Ramos (cell line): ENCODE measurements around the gene HSPB8.

Experiments used
- in situ Hi-C: fragments of 300-500 bp; cut with MboI; formaldehyde crosslinking; loops from one replicate; pipeline ENCODE4 v1.14.3; 2022; ENCODE audit warnings: low sequenced_read_pairs; ENCODE audit not compliant: unreplicated experiment

Gene HSPB8

DNA sequence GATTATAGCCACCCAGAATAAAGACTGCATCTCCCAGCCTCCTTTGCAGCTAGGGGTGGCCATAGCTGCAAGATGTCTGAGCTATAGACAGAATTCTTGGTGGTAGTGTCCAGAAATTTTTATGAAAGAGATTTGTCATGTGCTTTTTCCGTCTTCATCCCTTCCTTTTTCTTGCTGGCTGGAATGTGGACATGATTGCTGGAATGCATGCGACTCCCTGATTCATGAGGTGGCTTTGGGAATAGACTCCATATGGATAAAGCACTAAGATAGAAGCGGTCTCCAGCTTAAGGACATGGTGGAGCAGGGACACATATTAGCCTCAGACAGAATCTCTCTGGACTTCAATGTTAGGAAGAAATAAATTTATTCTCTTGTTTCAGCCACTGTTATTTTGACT, 10.0 kb upstream of the HSPB8 start:
- in situ Hi-C loops, result no loop called here

DNA sequence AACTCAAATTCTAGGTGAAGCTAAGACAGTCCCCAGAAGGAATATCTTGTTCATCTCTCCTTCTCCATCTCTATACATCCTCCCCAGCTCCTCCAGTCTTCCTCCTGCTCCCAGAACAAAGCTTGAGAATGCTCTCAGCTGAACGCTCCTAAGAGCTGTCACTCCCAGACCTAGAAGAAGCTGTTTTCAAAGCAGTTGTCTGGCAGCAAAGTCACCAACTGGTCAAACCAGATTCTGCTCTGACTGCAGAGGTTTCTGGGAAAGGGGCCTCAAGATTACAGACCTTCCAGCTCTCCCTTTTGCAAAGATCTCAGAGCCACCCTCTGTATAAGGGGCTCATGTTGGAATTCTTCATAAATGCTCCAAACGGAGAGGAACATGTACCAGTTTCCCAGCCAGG, 9.6 kb upstream of the HSPB8 start:
- in situ Hi-C loops, result no loop called here

DNA sequence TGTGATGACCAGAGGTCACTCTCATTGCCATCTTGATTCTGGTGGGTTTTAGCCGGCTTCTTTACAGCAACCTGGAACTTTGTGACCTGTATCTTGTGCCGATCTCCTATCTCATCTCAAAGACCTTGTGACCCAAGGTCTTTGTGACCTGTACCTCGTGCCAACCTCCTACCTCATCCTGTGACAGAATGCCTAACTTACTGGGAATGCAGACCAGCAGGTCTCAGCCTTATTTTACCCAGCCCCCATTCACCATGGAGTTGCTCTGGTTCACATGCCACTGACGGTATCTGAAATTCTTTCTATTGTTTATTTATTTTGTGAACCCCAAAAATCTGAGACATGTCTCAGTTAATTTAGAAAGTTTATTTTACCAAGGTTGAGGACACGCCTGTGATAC, 7.4 kb upstream of the HSPB8 start:
- in situ Hi-C loops, result no loop called here

DNA sequence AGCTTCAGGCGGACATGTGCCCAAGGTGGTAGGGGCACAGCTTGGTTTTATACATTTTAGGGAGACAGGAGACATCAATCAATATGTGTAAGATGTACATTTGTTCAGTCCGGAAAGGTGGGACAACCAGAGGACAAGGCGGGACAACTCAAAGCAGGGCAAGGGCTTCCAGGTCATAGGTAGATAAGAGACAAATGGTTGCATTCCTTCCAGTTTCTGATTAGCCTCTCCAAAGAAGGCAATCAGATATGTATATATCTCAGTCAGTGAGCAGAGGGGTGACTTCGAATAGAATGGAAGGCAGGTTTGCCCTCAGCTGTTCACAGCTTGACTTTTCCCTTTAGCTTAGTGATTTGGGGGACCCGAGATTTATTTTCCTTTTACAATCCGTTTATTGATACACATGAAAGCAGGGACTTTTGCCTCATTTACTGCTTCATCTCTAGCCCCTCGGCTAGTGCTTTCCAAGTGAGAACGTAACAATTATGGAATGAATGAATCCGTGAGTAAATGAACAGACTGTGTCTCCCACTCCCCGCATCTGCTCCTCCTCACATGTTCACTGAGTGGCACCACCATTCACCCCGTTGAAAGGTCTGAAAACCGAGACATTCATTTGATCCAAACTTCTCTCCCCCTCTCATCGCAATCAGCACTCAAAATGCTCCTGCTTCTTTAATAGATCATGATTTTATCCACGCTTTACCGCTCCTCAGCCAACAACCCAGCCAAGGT, 6.9 kb upstream of the HSPB8 start:
- in situ Hi-C loops, result no loop called here

DNA sequence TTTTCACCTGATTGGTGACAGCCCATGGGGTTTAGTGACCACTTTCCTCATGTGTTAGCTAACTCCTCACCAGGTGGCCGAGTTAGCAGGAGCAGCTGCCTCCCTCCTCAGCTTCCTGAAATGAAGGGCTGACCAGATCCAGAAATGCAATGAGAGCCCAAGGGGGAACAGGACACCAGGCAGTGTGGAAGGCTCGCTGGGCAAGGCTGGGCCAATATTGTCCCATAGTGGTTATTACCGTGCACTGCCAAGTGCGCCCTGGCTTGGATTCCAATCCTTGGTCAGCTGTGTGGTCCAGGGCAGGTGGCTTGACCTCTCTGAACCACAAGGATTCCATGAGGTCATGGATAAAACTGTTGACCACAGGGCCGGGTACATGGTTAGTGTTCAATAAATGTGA, 3.6 kb upstream of the HSPB8 start:
- in situ Hi-C loops, result no loop called here

DNA sequence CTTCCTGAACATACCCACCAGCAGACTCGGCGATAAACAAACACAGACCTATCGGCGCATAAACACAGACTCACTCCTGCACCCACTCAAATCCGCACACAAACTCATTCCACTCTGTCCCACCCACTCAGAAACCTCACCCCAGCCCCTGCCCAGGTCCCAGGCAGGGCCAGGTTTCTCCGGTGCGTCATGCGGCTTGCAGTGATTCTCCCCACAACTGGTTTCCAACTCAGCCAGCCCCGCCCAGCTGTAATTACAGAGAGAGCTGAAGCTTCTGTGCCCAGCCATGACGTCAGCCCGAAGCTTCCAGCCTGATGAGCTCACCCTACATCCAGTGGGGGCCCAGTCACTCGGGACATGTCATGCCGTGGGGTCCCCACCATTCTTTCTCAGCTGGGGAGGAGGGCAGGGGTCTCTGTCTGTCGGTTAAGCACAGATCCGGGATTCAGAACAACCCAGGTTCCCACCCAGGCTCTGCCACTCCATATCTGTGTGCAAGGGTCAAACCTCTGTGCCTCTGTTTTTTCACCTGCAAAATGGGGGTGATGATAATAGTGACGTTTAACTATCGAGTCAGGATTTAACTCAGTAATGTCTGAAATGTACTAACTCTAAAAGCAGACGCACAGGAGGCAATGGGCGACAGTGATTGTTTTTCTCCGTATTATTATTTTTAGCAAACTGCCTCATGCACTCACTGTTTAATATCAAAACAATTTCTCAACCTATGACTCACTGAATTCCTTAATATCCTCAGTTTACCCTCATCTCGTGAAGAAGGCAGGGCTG, 2.3 kb upstream of the HSPB8 start:
- in situ Hi-C loops, result no loop called here

DNA sequence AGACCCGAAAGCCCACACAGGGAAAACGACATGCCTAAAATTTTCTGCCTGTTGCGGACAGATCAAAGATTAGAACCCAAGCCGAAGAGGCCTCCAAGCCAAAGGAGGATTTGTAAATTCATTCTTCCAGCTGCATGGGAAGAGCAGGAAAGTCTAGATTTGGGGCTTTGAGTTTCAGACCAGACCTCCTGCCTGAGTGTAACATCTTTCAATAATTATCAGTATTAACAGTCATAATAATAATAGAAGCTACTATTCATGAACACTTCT, 1.7 kb upstream of the HSPB8 start:
- in situ Hi-C loops, result no loop called here

DNA sequence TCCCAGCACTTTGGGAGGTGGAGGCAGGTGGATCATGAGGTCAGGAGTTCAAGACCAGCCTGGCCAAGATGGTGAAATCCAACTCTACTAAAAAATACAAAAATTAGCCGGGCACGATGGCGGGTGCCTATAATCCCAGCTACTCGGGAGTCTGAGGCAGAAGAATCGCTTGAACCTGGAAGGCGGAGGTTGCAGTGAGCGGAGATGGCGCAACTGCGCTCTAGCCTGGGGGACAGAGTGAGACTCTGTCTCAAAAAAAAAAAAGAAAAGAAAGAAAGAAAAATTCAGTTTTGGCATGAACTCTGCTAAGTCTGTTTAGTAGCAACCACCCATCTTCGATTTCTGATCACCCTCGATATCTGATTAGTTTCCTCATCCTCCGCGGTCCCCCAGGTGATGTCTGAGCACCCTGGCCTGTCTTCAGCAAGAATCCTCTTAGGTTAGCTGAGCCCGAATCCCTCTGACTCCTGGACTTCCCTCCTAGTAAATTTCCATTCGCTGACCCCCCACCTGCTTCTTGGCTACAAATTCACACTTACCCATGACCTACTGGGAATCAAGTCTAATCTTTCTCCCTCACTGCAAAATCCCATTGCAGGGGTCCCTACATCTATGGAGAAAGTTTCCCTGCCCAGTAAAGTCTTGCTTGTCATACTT, 879 bp upstream of the HSPB8 start:
- in situ Hi-C loops, result no loop called here

DNA sequence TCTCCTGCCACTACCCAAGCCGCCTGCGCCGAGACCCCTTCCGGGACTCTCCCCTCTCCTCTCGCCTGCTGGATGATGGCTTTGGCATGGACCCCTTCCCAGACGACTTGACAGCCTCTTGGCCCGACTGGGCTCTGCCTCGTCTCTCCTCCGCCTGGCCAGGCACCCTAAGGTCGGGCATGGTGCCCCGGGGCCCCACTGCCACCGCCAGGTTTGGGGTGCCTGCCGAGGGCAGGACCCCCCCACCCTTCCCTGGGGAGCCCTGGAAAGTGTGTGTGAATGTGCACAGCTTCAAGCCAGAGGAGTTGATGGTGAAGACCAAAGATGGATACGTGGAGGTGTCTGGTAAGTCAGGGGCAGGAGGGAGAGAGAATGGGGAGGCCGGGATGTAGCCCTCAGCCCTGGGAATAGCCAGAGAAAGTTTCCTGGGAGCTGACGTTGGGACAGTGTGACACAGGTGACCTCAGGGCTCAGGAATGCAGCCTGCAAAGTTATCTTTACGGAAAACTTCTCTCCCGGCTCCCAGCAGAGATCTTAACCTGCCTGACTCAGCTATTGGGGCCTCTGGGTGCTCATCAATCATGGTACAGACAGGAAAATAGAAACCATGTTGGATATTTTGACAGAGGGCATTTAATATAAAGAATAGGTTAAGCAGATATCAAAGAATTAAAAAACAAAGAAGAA, 747 bp downstream of the HSPB8 start:
- in situ Hi-C loops, result no loop called here

DNA sequence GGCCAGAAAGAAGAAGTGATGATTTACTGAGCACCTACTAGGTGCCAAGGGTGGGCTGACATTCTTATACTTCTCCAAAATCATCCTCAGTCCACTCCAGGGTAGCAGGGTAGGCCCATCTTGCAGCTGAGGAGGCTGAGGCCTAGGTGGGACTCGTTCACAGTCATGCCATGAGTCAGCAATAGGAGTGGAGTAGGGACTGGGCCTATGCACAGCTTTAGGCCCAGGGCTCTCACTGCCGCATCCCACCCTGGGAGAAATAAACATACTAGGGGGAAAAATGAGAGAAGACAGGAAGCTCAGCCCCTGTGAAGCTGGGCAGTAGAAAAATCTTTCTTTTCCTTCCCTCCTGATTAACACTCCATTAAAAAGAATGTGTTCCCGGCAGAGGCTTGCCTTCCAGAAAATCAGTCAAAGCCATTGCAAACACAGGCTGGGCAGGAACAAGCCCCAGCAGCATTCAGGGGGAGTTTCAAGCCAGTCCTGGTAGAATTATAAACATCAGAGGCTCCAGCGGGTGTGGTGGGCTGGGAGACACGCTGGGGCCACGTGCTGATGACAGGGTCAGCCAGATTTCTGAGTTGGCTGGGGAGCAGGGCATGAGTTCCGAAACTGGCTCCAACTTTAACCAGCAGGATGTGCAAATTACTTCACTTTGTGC, 1.8 kb downstream of the HSPB8 start:
- in situ Hi-C loops, result no loop called here

DNA sequence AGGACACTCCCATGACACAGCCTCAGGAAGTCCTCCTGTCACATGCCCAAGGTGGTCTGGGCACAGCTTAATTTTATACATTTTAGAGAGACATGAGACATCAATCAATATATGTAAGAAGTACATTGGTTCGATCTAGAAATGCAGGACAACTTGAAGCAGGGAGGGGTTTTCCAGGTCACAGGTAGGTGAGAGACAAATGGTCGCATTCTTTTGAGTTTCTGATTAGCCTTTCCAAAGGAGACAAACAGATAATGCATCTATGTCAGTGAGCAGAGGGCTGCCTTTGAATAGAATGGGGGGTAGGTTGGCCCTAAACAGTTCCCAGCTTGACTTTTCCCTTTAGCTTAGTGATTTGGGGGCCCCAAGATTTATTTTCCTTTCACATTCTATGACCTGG, 2.5 kb downstream of the HSPB8 start:
- in situ Hi-C loops, result no loop called here

DNA sequence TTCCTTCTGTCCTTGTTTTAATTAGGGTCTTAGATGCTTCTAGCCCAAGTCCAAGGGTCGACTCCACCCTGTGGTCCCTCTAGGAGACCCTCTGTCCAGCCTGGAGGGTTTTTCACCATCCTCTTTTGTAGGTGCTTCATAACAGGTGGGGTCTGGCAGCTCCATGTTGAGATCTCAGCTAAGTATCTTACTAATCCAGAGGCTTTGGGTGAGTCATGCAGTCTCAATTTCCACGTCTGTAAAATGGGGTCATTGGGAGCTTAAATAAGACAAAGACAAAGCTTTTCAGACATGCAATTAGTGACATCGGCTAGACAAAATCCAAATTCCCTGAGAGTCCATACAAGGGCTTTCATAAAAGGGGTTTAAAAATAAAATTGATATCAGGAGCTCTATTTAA, 3.2 kb downstream of the HSPB8 start:
- in situ Hi-C loops, result no loop called here

DNA sequence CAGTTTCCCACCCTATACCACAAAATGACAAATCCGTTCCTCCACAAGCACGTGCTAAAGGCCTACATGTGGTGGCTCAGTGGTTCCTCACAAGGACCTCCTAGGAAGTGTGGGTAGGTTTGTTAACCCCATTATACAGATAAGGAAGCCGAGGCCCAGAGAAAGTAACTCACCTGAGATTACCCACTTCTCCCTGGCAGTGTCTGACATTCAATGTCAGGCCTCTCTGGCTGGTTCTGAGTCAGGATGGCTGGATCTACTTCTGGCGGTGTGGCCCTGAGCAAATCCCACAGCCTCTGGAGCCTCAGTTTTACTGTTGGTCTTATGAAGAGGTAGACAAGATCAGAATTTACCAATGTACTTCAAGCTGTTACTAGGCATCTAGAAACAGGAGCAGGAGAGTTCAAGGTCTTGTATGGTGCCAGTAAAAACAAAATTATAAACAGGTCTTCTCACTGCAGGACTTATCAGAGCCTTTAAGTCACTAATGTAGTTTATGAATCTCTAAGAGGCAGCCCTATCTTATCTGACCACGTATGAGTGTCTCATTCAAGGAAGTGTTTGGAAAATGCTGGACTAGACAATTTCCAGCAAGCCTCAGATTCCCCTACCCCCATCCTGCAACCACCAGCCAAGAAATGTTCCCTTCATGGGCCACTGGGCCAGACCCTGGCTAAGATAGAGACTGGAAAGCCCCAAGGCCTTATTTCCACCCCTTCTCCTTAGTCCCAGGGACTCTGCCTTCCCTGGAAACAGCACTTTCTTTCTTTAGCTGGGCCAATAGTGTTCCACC, 4.2 kb downstream of the HSPB8 start:
- in situ Hi-C loops, result no loop called here

DNA sequence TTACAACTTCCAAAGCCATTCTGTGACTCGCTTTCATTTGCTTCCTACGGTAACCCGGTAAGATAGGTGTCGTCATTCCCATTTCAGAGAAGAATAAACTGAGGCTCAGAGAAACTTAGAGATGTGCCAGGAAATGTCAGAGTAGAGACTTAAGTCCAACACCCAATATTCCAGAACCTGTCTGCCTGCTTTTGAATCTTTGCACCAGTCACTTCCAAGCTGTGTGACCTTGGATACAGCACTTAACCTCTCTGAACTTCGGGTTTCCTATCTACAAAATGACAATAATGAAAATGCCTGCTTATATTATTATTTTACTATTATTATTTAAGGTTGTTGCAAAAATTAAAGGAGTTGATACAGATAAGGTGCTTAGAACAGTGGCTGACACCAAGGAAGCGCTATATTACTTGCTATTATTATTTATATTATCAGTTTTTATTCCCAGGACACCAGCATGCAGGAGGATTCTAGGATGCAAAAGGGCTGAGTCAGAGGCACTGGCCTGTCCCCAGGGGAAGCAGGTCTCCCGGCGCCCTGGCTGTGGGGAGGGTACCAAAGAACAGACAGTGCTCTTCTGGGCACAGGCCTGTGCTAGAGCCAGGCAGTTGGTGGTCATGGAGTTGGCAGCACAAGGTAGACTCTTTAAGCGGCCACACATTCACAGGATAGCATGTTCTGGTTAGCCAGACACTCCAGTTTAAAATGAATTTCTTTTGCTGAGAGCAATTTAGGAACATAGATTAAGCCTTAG, 5.4 kb downstream of the HSPB8 start:
- in situ Hi-C loops, result no loop called here

DNA sequence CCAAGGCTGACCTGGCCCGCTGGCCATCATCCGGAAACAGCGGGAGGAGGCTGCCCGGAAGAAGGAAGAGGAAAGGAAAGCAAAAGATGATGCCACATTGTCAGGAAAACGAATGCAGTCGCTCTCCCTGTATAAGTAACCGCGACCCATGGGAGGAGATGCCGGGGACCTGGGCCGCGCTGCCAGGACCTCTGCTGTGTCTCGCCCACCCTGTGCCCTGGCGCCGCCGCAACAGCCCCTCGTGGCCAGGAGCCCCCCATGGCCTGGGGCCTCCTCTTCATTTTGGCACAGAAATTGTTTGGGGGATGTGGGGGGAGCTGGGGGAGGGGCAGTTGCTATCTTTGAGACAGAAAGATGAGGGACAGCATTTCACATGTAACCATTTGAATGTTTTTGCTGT, 16.5 kb downstream of the HSPB8 start:
- in situ Hi-C loops, result no loop called here

DNA sequence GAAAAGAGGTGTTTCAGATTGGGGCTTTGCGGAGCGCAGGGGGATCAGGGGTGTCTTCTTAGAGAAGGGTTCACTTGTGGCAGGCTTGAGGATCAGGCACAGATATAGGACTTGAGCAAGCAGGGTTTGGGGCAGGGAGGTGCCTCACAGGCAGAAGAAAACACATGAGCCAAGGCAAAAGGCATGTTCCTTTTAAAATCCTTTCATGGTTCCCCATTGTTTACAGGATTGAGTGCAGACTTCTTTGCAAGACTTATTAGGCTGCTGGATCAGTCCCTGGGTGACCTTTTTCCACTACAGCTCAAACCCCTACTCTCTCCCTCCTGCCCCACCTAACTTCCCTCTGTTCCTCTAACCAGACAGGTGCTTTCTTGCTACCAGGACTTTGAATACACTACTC, 19.7 kb downstream of the HSPB8 start:
- in situ Hi-C loops, result no loop called here

DNA sequence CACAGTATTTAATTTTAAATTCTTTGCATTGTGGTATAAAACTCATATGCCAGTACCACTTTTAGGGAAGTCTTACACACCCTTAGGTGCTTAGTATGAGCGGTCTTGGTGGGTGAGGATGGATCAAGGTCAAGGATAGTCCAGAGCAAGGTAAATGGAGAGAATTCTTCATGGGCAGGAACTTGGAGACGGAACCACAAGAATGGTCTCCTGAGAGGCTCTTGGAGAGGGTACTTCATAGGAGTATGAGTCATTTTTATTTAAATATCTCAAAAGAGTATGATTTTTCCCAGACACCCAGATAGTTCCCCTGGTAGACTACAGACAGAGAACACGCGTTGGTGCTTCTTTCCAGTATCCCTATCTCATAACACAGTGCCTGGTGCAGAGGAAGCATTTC, 21.9 kb downstream of the HSPB8 start:
- in situ Hi-C loops, result no loop called here

DNA sequence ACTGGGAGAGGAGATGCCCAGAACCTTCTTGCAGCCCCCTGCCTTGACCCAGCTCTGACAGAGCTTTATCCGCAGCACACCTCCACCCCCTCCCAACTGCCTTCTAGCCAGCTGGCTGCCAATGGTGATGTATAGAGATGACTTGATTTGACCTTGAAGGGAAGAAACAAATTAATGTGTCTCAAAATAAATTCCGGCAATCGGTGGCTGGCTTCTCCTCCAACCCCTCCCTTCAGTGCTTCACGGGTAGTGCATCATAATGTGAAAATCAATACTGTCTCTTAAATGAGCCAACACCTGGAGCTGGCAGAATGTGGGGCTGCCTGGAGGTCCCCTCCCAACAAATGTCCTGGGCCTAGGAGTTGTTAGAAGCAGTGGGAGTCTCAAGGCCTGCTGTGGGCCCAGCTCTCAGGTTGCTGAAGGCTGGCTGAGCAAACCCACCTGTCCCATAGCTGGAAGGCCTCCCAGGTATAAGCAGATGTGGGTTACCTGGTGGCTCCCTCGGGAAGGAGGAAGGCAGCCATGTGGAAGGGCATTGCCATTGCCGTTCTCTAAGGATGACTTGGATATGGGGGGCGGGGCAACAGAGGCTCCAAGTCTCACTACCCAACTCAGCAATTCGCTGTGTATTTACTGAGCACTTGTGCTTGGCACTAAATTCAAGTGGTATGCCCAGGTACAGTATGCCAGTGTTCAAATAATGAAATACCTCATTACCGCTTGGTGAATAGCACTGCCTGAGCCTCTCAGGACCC, 23.2 kb downstream of the HSPB8 start:
- in situ Hi-C loops, result no loop called here
